Measurements from ENCODE around the gene TNFAIP1. TPM values are rescaled to one million over a fixed set of nuclear protein-coding genes. Genes with fewer than 3 reads are reported as not detected.
"Not testable (repeated sequence)": the region's sequence is repeated elsewhere in the genome, so short reads cannot be mapped to it uniquely, and the experiment has no call there.

The TNFAIP1 gene
- total RNA-seq, 1 donor from 2014 or later = 85.9 TPM

GRCh38 chr17:28334666-28335200 lies 828 bp upstream of the TNFAIP1 start:
- Histone ChIP-seq H3K27me3 (ENCODE audit: control insufficient read depth, insufficient read depth, low read length) (no peaks in the 10 kb centered on the region), H3K36me3 (ENCODE audit: control insufficient read depth, insufficient read depth, low read length) (peaks cover 4% of the 10 kb centered on the region), H3K4me3 (ENCODE audit: low read depth, low read length) (peak overlapping the region; percentile 100)
- TF ChIP-seq, protein P1, sequence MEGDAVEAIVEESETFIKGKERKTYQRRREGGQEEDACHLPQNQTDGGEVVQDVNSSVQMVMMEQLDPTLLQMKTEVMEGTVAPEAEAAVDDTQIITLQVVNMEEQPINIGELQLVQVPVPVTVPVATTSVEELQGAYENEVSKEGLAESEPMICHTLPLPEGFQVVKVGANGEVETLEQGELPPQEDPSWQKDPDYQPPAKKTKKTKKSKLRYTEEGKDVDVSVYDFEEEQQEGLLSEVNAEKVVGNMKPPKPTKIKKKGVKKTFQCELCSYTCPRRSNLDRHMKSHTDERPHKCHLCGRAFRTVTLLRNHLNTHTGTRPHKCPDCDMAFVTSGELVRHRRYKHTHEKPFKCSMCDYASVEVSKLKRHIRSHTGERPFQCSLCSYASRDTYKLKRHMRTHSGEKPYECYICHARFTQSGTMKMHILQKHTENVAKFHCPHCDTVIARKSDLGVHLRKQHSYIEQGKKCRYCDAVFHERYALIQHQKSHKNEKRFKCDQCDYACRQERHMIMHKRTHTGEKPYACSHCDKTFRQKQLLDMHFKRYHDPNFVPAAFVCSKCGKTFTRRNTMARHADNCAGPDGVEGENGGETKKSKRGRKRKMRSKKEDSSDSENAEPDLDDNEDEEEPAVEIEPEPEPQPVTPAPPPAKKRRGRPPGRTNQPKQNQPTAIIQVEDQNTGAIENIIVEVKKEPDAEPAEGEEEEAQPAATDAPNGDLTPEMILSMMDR (IDR thresholded peaks at IDR 0.05; ENCODE audit: insufficient read depth, low read length, poor library complexity, severe bottlenecking) = no peak
- DNase-seq (ENCODE audit: low read depth) = no peak

GRCh38 chr17:28335959-28336871 lies 654 bp downstream of the TNFAIP1 start:
- peak; percentile 86 for DNase-seq (ENCODE audit: low read depth)
- TF ChIP-seq, protein P1 (IDR thresholded peaks at IDR 0.05; ENCODE audit: insufficient read depth, low read length, poor library complexity, severe bottlenecking) = no peak

DNA sequence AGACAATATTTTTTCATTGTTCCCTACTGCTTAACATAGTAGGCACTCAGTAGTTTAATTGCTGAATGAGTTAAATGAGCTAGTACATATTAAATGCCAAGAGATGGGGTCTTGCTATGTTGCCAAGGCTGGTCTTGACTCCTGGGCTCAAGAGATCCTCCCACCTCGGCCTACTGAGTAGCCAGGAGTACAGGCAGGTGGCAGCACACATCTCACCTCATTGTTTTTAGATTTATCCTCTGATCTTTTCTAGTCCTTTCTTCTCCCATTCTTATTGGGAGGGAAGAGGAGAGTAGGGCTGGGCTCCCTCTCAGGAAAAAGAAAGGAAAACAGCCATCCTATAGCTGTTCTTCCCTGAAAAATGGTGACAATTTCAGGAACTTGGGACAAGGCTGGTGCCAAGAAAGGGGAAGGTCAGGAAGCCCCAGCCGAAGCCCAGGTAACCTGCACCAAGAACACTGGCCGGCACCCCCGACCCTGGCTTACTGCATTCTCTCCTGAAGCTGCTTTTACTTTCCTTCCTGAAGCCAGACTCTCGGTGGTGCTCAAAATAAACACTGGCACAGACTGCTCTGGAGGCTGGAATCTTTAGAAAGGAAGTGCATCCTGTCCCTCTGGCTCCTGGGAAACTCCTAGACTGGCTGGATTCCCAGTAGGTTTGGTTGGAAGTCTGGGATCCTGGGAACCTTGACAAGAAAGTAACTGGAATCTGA lies 2.7 kb downstream of the TNFAIP1 start:
- DNase-seq (ENCODE audit: low read depth) = no peak
- Histone ChIP-seq H3K4me3 (ENCODE audit: low read depth, low read length) (no peak overlapping the region), H3K27me3 (ENCODE audit: control insufficient read depth, insufficient read depth, low read length) (no peaks in the 10 kb centered on the region), H3K36me3 (ENCODE audit: control insufficient read depth, insufficient read depth, low read length) (peaks cover 3% of the 10 kb centered on the region)
- TF ChIP-seq, protein P1 (IDR thresholded peaks at IDR 0.05; ENCODE audit: insufficient read depth, low read length, poor library complexity, severe bottlenecking) = no peak

More at GRCh38 chr17:28335959-28336871, 654 bp downstream of the TNFAIP1 start:
- Histone ChIP-seq H3K4me3 (ENCODE audit: low read depth, low read length) (peak overlapping the region; percentile 100), H3K36me3 (ENCODE audit: control insufficient read depth, insufficient read depth, low read length) (peaks cover 2% of the 10 kb centered on the region), H3K27me3 (ENCODE audit: control insufficient read depth, insufficient read depth, low read length) (no peaks in the 10 kb centered on the region)

- not testable (repeated sequence) for H3K36me3 ChIP-seq (ENCODE audit: control insufficient read depth, insufficient read depth, low read length); H3K4me3 ChIP-seq (ENCODE audit: low read depth, low read length); DNase-seq (ENCODE audit: low read depth); H3K27me3 ChIP-seq (ENCODE audit: control insufficient read depth, insufficient read depth, low read length)
Measured at GRCh38 chr17:28338769-28339212, 3.2 kb downstream of the TNFAIP1 start.

- Histone ChIP-seq H3K4me3 (ENCODE audit: low read depth, low read length) (no peak overlapping the region), H3K36me3 (ENCODE audit: control insufficient read depth, insufficient read depth, low read length) (peaks cover 3% of the 10 kb centered on the region), H3K27me3 (ENCODE audit: control insufficient read depth, insufficient read depth, low read length) (no peaks in the 10 kb centered on the region)
- TF ChIP-seq, protein P1 (IDR thresholded peaks at IDR 0.05; ENCODE audit: insufficient read depth, low read length, poor library complexity, severe bottlenecking) = no peak
- DNase-seq (ENCODE audit: low read depth) = no peak
Measured at GRCh38 chr17:28339431-28339830, 3.9 kb downstream of the TNFAIP1 start.

DNA sequence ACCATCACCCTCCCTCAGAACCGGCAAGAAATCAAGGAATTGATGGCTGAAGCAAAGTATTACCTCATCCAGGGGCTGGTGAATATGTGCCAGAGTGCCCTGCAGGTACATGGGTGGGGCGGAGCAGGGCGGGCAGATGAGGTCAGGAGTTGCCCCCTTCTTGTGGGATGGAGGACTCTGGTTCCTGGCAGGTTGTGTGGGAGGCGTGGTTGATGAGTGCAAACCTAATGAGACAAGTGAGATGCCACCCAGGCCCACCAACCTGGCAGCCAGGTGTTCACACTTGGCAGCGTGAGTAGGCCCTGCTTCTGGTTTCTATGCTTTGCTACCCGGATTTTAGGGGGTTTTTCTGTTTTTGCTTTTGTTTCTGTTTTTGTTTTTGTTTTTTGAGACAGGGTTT lies 4.8 kb downstream of the TNFAIP1 start:
- Histone ChIP-seq H3K36me3 (ENCODE audit: control insufficient read depth, insufficient read depth, low read length) (peaks cover 3% of the 10 kb centered on the region), H3K27me3 (ENCODE audit: control insufficient read depth, insufficient read depth, low read length) (no peaks in the 10 kb centered on the region), H3K4me3 (ENCODE audit: low read depth, low read length) (no peak overlapping the region)
- no peak for DNase-seq (ENCODE audit: low read depth)
- TF ChIP-seq, protein P1 (IDR thresholded peaks at IDR 0.05; ENCODE audit: insufficient read depth, low read length, poor library complexity, severe bottlenecking) = no peak
